K562 (cell line): Measurements from ENCODE around the gene GOLPH3L. TPM values are rescaled to one million over a fixed set of nuclear protein-coding genes. Genes with fewer than 3 reads are reported as not detected.

Experiments
- CBX5 ChIP-seq: IDR thresholded peaks from 2 replicates; pipeline ENCODE4 v1.6.1; 2014; ENCODE audit warnings: low read depth, borderline replicate concordance
- CBX8 ChIP-seq: fragments of 200-600 bp; sonication (generic); IDR thresholded peaks from 2 replicates; pipeline ENCODE4 v1.6.1; 2012; ENCODE audit warnings: borderline replicate concordance, mixed run types, low read depth, mild to moderate bottlenecking, moderate library complexity, mixed read lengths, low read length, control low read depth, inconsistent platforms; ENCODE audit not compliant: poor library complexity, severe bottlenecking; ENCODE audit errors: extremely low read depth
- CCAR2 ChIP-seq: fragments of 200-400 bp; formaldehyde crosslinking; IDR thresholded peaks from 2 replicates; pipeline ENCODE4 v1.6.1; 2017; ENCODE audit warnings: mild to moderate bottlenecking, low read depth, low read length
- CHD2 ChIP-seq: IDR thresholded peaks from 2 replicates; pipeline ENCODE4 v1.6.1; 2011; ENCODE audit warnings: low read depth, low read length
- DLX4 ChIP-seq: fragments of 250-450 bp; sonication (Bioruptor Pico); IDR thresholded peaks from 2 replicates; pipeline ENCODE4 v1.6.1; 2021; ENCODE audit warnings: mild to moderate bottlenecking
- ERF ChIP-seq: fragments of 450-650 bp; formaldehyde crosslinking; IDR thresholded peaks from 2 replicates; pipeline ENCODE4 v1.4.0; 2020; ENCODE audit warnings: mild to moderate bottlenecking, mixed read lengths
- GABPB2 ChIP-seq: fragments of 250-450 bp; sonication (Bioruptor Pico); conservative IDR thresholded peaks from 2 replicates; pipeline ENCODE4 v1.5.1; 2021; ENCODE audit warnings: mild to moderate bottlenecking
- GATA2 ChIP-seq: sonication (generic); formaldehyde crosslinking; IDR thresholded peaks from 2 replicates; pipeline ENCODE4 v1.4.0; 2020; ENCODE audit warnings: mild to moderate bottlenecking, missing genetic modification reagents
- HNRNPUL1 ChIP-seq: fragments of 200-400 bp; formaldehyde crosslinking; IDR thresholded peaks from 2 replicates; pipeline ENCODE4 v1.6.1; 2017; ENCODE audit warnings: low read length
- MYNN ChIP-seq, 2 experiments: sonication (generic); formaldehyde crosslinking in 1 of 2; IDR thresholded peaks; 2 replicates each; pipeline versions ENCODE4 v1.5.0 to v1.6.1; 2016 to 2020; ENCODE audit warnings: antibody characterized with exemption in 1 of 2, missing genetic modification reagents in 1 of 2
- NFE2L1 ChIP-seq: fragments of 450-650 bp; IDR thresholded peaks from 2 replicates; pipeline ENCODE4 v1.6.1; 2016; ENCODE audit warnings: missing genetic modification characterization, low read depth, mild to moderate bottlenecking, missing compliant biosample characterization, moderate library complexity, borderline replicate concordance
- PTTG1 ChIP-seq: fragments of 450-650 bp; IDR thresholded peaks from 2 replicates; pipeline ENCODE4 v1.6.1; 2016; ENCODE audit warnings: low read depth, mild to moderate bottlenecking, missing genetic modification characterization, missing compliant biosample characterization
- RAD21 ChIP-seq, 2 experiments: fragments of 250-450 bp in 1 of 2; fragments of 450-650 bp in 1 of 2; sonication (Bioruptor Pico) in 1 of 2; formaldehyde crosslinking in 1 of 2; IDR thresholded peaks in 1 of 2; conservative IDR thresholded peaks in 1 of 2; 2 replicates each; pipeline versions ENCODE4 v1.4.0 to v1.8.0; 2020 to 2022; ENCODE audit warnings: mild to moderate bottlenecking in 2 of 2, moderate library complexity in 1 of 2
- RBM39 ChIP-seq: fragments of 200-400 bp; formaldehyde crosslinking; optimal IDR thresholded peaks from 2 replicates; pipeline ENCODE3; 2018; ENCODE audit warnings: low read depth, low read length
- SRF ChIP-seq, 2 experiments: fragments of 250-450, 450-650 bp in 1 of 2; sonication (Bioruptor Pico) in 1 of 2; sonication (generic) in 1 of 2; formaldehyde crosslinking; IDR thresholded peaks; 2 replicates each; pipeline versions ENCODE4 v1.5.0 to v1.5.1; 2020 to 2022; ENCODE audit warnings: mild to moderate bottlenecking in 1 of 2, missing genetic modification reagents in 1 of 2
- TGIF2 ChIP-seq: sonication (generic); formaldehyde crosslinking; IDR thresholded peaks from 2 replicates; pipeline ENCODE4 v1.8.1; 2022; ENCODE audit warnings: mild to moderate bottlenecking, missing genetic modification reagents, moderate library complexity
- U2AF2 ChIP-seq: fragments of 200-400 bp; formaldehyde crosslinking; optimal IDR thresholded peaks from 2 replicates; pipeline ENCODE3; 2017; ENCODE audit warnings: low read depth, mild to moderate bottlenecking, low read length
- ZBTB43 ChIP-seq: sonication (generic); formaldehyde crosslinking; IDR thresholded peaks from 2 replicates; pipeline ENCODE4 v1.8.0; 2023; ENCODE audit warnings: mild to moderate bottlenecking, missing genetic modification reagents
- ZFP36 ChIP-seq: fragments of 150-350 bp; IDR thresholded peaks from 2 replicates; pipeline ENCODE4 v1.6.1; 2018; ENCODE audit warnings: low read length, low read depth; ENCODE audit not compliant: partially characterized antibody
- ZNF217 ChIP-seq: sonication (generic); formaldehyde crosslinking; IDR thresholded peaks from 2 replicates; pipeline ENCODE4 v1.8.0; 2022; ENCODE audit warnings: mild to moderate bottlenecking, missing genetic modification reagents
- ZNF324 ChIP-seq: fragments of 250-450 bp; sonication (Bioruptor Pico); IDR thresholded peaks from 2 replicates; pipeline ENCODE4 v1.4.0; 2020; ENCODE audit warnings: mild to moderate bottlenecking
- ZNF436 ChIP-seq: fragments of 250-450, 450-650 bp; sonication (Bioruptor Pico); formaldehyde crosslinking; IDR thresholded peaks from 2 replicates; pipeline ENCODE4 v1.7.0; 2020; ENCODE audit warnings: mild to moderate bottlenecking
- ZNF764 ChIP-seq: fragments of 250-450 bp; sonication (Bioruptor Pico); IDR thresholded peaks from 2 replicates; pipeline ENCODE4 v1.4.0; 2020; ENCODE audit warnings: low read depth, mild to moderate bottlenecking, moderate library complexity
- polyA plus RNA-seq, 8 experiments: library from polyadenylated mRNA; depleted of rRNA in 4 of 8; stranded (reverse) in 5 of 8; unstranded in 3 of 8; fragments of >200 nt; fragmentation: Nextera tagmentation in 2 of 8; fragmentation: Illumina TruSeq in 1 of 8; extraction: Ambion mirVana in 2 of 8; extraction: Trizol in 1 of 8; gene quantifications; 2 replicates each; pipeline versions ENCODE4 v1.2.1 to v1.2.3, GENCODE V29; 2011 to 2014; ENCODE audit warnings: inconsistent platforms in 1 of 8, missing spikeins in 1 of 8
- total RNA-seq, 7 experiments: library from RNA; depleted of rRNA in 6 of 7; stranded (reverse); fragments of >200 nt in 6 of 7; fragmentation: Illumina TruSeq in 2 of 7; extraction: Trizol in 2 of 7; gene quantifications; 2 replicates each; pipeline versions ENCODE4 v1.2.1 to v1.2.3, GENCODE V29; 2011 to 2021; ENCODE audit warnings: low replicate concordance in 1 of 7
- TF ChIP-seq, protein P1 (sequence below): fragments of 250-450 bp; sonication (Bioruptor Pico); IDR thresholded peaks from 2 replicates; pipeline ENCODE4 v1.8.0; 2021; ENCODE audit warnings: borderline replicate concordance, mild to moderate bottlenecking, moderate library complexity; ENCODE audit not compliant: poor library complexity, severe bottlenecking
- TF ChIP-seq, protein P2 (sequence below): sonication (generic); formaldehyde crosslinking; IDR thresholded peaks from 2 replicates; pipeline ENCODE4 v1.8.0; 2022; ENCODE audit warnings: mild to moderate bottlenecking, missing genetic modification reagents

GOLPH3L gene
- total and polyA plus RNA-seq, 9 of the 15 experiments (the other 6 are each of a cell fraction or from before 2014, with no cell fraction given): 8.1 to 42.1 (median 21.6) TPM

DNA sequence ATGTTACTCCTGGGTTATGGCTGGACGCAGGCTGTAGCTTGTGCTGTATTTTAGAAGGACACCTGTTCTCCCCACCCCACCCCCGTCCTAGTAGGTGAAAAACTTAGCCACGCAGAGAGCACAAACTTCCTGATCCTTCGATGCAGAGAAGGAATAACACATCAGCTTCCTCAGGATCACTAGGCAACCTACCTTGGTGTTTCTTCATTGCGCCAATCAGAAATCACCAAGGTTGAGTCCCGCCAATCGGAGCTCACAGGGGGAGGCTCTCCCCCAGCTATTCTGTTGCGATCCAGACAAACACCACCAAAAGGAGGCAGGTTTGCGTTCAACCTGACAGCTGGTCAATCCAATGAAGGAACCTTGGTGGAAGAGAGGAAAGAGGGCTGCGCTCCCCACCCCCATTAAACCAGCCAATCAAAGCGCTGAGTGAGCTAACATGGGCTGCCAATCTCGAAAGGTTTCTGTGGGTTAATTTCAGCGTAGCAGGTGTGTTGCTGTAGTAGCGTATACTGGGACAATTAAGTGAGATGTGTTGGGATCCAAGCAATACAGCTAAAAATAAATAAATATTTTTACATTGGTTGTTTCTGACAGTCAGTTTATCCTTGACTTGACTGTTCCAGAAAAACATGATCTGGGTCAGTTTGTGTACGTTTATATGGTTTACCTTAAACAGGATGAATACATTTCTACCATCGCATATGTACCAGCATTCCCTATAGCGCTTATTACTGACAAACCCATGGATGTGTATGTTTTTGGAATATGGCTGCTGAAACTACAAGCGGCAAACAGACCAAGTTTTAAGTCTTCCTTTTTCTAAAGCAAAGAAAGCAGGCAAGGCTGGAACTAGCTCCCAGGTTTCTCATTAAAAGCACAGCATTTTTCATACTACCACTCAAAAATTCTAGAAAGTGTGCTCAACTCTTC lies at the start of gene GOLPH3L (continued):
- TF ChIP-seq MYNN (IDR thresholded peaks at IDR 0.05) (no peak), MYNN (CRISPR knock-in tag; IDR thresholded peaks at IDR 0.05) (no peak), ZNF217 (CRISPR knock-in tag) (no peak), CHD2 (peak; percentile 86), ERF (CRISPR knock-in tag) (no peak), GATA2 (CRISPR knock-in tag) (no peak), PTTG1 (no peak), NFE2L1 (tag) (no peak), ZNF324 (no peak), CBX5 (no peak), DLX4 (CRISPR knock-in tag) (no peak), CCAR2 (no peak), SRF (CRISPR knock-in tag; IDR thresholded peaks at IDR 0.05) (no peak; a peak in 1 of 4 replicates), ZBTB43 (no peak), GABPB2 (no peak), U2AF2 (no peak), RBM39 (no peak), HNRNPUL1 (no peak), ZNF764 (CRISPR knock-in tag) (no peak), TGIF2 (CRISPR knock-in tag) (no peak), ZFP36 (peak; percentile 34), ZNF436 (CRISPR knock-in tag) (no peak), RAD21 (CRISPR knock-in tag; conservative IDR thresholded peaks at IDR 0.05 in 1 of 2, IDR thresholded peaks at IDR 0.05 in 1 of 2) (no peak), CBX8 (no peak)
- TF ChIP-seq, protein P1, sequence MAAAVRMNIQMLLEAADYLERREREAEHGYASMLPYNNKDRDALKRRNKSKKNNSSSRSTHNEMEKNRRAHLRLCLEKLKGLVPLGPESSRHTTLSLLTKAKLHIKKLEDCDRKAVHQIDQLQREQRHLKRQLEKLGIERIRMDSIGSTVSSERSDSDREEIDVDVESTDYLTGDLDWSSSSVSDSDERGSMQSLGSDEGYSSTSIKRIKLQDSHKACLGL (CRISPR knock-in tag): no peak
- TF ChIP-seq, protein P2, sequence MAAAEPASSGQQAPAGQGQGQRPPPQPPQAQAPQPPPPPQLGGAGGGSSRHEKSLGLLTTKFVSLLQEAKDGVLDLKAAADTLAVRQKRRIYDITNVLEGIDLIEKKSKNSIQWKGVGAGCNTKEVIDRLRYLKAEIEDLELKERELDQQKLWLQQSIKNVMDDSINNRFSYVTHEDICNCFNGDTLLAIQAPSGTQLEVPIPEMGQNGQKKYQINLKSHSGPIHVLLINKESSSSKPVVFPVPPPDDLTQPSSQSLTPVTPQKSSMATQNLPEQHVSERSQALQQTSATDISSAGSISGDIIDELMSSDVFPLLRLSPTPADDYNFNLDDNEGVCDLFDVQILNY (CRISPR knock-in tag): no peak
